Panc1 (cell line): ENCODE data around the gene PHC1. TPM values are rescaled to one million over a fixed set of nuclear protein-coding genes. Genes with fewer than 3 reads are reported as not detected.
"Not testable (repeated sequence)": the region's sequence is repeated elsewhere in the genome, so short reads cannot be mapped to it uniquely, and the experiment has no call there.

Experiments
- ATAC-seq: fragments of 200-7000 bp; cut with Tn5 transposase; 2 replicates; pipeline ENCODE4 v1.9.1; 2020; ENCODE audit warnings: mild to moderate bottlenecking, moderate library complexity
- BruUV-seq: library from RNA; stranded (reverse); fragments of 400-500 nt; replicated peaks from 2 replicates; lab custom pipeline; 2021; lab: Mats Ljungman, UMichigan
- CTCF ChIA-PET: fragments of 300-600 bp; sonication (Branson Sonifier 250); formaldehyde crosslinking; loops from one replicate; lab custom pipeline; 2022; ENCODE audit warnings: antibody characterized with exemption; lab: Charles Lee
- POLR2A ChIA-PET: fragments of 300-600 bp; sonication (Branson Sonifier 250); formaldehyde crosslinking; loops from one replicate; lab custom pipeline; 2022; ENCODE audit warnings: antibody characterized with exemption; lab: Charles Lee
- DNase-seq: peaks from one replicate; pipeline ENCODE4 v3.0.0-alpha.2; 2010; ENCODE audit warnings: low read depth, low spot score
- H3K27ac ChIP-seq: 2 replicates; pipeline ENCODE4 v1.5.1; 2011; ENCODE audit warnings: mild to moderate bottlenecking, low read length, inconsistent platforms
- H3K27me3 ChIP-seq: fragments of 200-500 bp; sonication (Bioruptor generic); 2 replicates; pipeline ENCODE4 v1.6.0; 2014; ENCODE audit warnings: low read length, inconsistent platforms; ENCODE audit not compliant: control insufficient read depth, insufficient read depth
- H3K36me3 ChIP-seq: fragments of 200-500 bp; sonication (Bioruptor generic); 2 replicates; pipeline ENCODE4 v1.5.1; 2014; ENCODE audit warnings: inconsistent platforms, mild to moderate bottlenecking, low read length, moderate library complexity; ENCODE audit not compliant: control insufficient read depth, insufficient read depth
- H3K4me1 ChIP-seq: 2 replicates; pipeline ENCODE4 v1.5.1; 2011; ENCODE audit warnings: inconsistent platforms, mild to moderate bottlenecking, low read length, moderate library complexity; ENCODE audit not compliant: control insufficient read depth, insufficient read depth
- H3K4me3 ChIP-seq, 2 experiments: 2 replicates each; pipeline ENCODE4 v1.5.1; 2011 to 2012; ENCODE audit warnings: low read depth in 2 of 2, low read length in 2 of 2, mild to moderate bottlenecking in 2 of 2, inconsistent platforms in 1 of 2, moderate library complexity in 1 of 2
- H3K9me3 ChIP-seq: fragments of 200-500 bp; sonication (Bioruptor generic); 2 replicates; pipeline ENCODE4 v1.5.1; 2014; ENCODE audit warnings: low read depth, mild to moderate bottlenecking, inconsistent platforms, low read length, moderate library complexity; ENCODE audit not compliant: control insufficient read depth, insufficient read depth
- POLR2AphosphoS5 ChIP-seq: IDR thresholded peaks from 2 replicates; pipeline ENCODE4 v1.6.1; 2012; ENCODE audit warnings: mild to moderate bottlenecking, low read depth, low read length, moderate library complexity
- REST ChIP-seq, 2 experiments: IDR thresholded peaks; 2 replicates each; pipeline ENCODE4 v1.6.1; 2011 to 2012; ENCODE audit warnings: low read depth in 2 of 2, control low read depth in 1 of 2, low read length in 1 of 2, mild to moderate bottlenecking in 1 of 2, moderate library complexity in 1 of 2; ENCODE audit not compliant: insufficient read depth in 1 of 2
- SIN3A ChIP-seq: IDR thresholded peaks from 2 replicates; pipeline ENCODE4 v1.6.1; 2012; ENCODE audit warnings: low read depth, mild to moderate bottlenecking, low read length, moderate library complexity, borderline replicate concordance; ENCODE audit not compliant: insufficient read depth
- TCF7L2 ChIP-seq: IDR thresholded peaks from 2 replicates; pipeline ENCODE4 v1.6.1; 2011; ENCODE audit warnings: mild to moderate bottlenecking, low read depth, low read length, inconsistent platforms
- in situ Hi-C: cut with HindIII; loops from 2 replicates; pipeline ENCODE4 v1.10.0; 2016; ENCODE audit warnings: low sequenced_read_pairs, low pct_unique_long_range_greater_than_20kb
- intact Hi-C: fragments of 100-400 bp; cut with micrococcal nuclease; formaldehyde crosslinking; loops from one replicate; pipeline ENCODE4 v1.10.0; 2022; ENCODE audit not compliant: unreplicated experiment
- total RNA-seq: library from RNA; stranded (reverse); gene quantifications from one replicate; pipeline ENCODE4 v1.2.1, GENCODE V29; 2021; ENCODE audit not compliant: unreplicated experiment
- TF ChIP-seq, protein P1 (sequence below): fragments of 450-650 bp; IDR thresholded peaks from 2 replicates; pipeline ENCODE4 v1.5.1; 2017; ENCODE audit warnings: mild to moderate bottlenecking

Gene PHC1
- total RNA-seq, 1 experiment from 2014 or later: 15.6 TPM

GRCh38 chr12:8917031-8917430 lies 2.7 kb downstream of the PHC1 start:
- H3K36me3 ChIP-seq: no peaks in the 10 kb centered on the region; the same call in 1 of the 2 replicates
- peaks cover 9% of the 10 kb centered on the region for H3K4me1 ChIP-seq
- ChIA-PET POLR2A (no interaction called here), CTCF (no interaction called here)
- intact Hi-C loops (no loop called here), in situ Hi-C loops (no loop called here)
- H3K4me3 ChIP-seq: no peak overlapping the region
- H3K27me3 ChIP-seq: no peaks in the 10 kb centered on the region
- no peak overlapping the region for H3K27ac ChIP-seq
- DNase-seq (no peak), ATAC-seq (no peak)
- H3K9me3 ChIP-seq: no peaks in the 10 kb centered on the region
- no TSS peak for BruUV-seq
- TF ChIP-seq REST (IDR thresholded peaks at IDR 0.05; ENCODE audit: insufficient read depth in 1 of 2, low read depth in 2 of 2, low read length in 1 of 2) (no peak), SIN3A (no peak)
- TF ChIP-seq, protein P1, sequence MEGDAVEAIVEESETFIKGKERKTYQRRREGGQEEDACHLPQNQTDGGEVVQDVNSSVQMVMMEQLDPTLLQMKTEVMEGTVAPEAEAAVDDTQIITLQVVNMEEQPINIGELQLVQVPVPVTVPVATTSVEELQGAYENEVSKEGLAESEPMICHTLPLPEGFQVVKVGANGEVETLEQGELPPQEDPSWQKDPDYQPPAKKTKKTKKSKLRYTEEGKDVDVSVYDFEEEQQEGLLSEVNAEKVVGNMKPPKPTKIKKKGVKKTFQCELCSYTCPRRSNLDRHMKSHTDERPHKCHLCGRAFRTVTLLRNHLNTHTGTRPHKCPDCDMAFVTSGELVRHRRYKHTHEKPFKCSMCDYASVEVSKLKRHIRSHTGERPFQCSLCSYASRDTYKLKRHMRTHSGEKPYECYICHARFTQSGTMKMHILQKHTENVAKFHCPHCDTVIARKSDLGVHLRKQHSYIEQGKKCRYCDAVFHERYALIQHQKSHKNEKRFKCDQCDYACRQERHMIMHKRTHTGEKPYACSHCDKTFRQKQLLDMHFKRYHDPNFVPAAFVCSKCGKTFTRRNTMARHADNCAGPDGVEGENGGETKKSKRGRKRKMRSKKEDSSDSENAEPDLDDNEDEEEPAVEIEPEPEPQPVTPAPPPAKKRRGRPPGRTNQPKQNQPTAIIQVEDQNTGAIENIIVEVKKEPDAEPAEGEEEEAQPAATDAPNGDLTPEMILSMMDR: no peak

- no peak for TF ChIP-seq POLR2AphosphoS5
- TF ChIP-seq REST (IDR thresholded peaks at IDR 0.05; ENCODE audit: insufficient read depth in 1 of 2, low read depth in 2 of 2, low read length in 1 of 2): no peak
- TF ChIP-seq SIN3A: no peak
- TF ChIP-seq TCF7L2: no peak
- TF ChIP-seq, protein P1: no peak
- BruUV-seq: no TSS peak
- POLR2A ChIA-PET: no interaction called here
- Histone ChIP-seq H3K27me3 (no peaks in the 10 kb centered on the region), H3K27ac (no peak overlapping the region), H3K4me3 (no peak overlapping the region), H3K36me3 (no peaks in the 10 kb centered on the region; the same call in 1 of the 2 replicates), H3K4me1 (peaks cover 9% of the 10 kb centered on the region), H3K9me3 (no peaks in the 10 kb centered on the region)
- intact Hi-C loops: no loop called here
- no peak for ATAC-seq
- in situ Hi-C loops: no loop called here
- DNase-seq: no peak
- CTCF ChIA-PET: no interaction called here
Observed at GRCh38 chr12:8917751-8918150, 3.4 kb downstream of the PHC1 start.

DNA sequence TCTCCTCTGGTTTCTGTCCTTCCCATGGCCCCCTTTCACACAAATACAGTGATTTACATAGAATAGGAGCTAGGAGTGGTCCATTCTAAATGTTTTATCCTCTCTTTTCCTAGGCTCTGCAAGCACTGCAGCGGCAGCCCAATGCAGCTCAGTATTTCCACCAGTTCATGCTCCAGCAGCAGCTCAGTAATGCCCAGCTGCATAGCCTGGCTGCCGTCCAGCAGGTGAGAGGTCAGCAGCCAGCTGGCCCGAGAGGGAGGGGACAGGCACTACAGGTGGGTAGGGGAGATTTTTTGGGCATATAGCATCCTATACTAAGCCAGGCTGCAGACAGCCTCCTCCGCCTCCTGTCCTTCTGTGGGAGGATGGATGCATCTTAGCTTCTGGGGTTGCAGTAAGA lies 5.3 kb downstream of the PHC1 start:
- POLR2A ChIA-PET, intact Hi-C loops: not testable (repeated sequence)

More for the DNA sequence above, 5.3 kb downstream of the PHC1 start:
- H3K27ac ChIP-seq, DNase-seq, H3K4me3 ChIP-seq, H3K9me3 ChIP-seq, H3K27me3 ChIP-seq, in situ Hi-C loops, H3K4me1 ChIP-seq, ATAC-seq, CTCF ChIA-PET, BruUV-seq, H3K36me3 ChIP-seq: not testable (repeated sequence)
